Astrocyte (in vitro differentiated cells and primary cell): Measurements from ENCODE around the gene PIP4K2A. TPM values are rescaled to one million over a fixed set of nuclear protein-coding genes. Genes with fewer than 3 reads are reported as not detected.
"Not testable (repeated sequence)": the region's sequence is repeated elsewhere in the genome, so short reads cannot be mapped to it uniquely, and the experiment has no call there.

Source experiments
- DNase-seq: peaks from one replicate; pipeline ENCODE4 v3.0.0-alpha.2; 2010; ENCODE audit warnings: low read depth
- FAIRE-seq: peaks from 2 replicates; lab custom pipeline; 2011; peaks lifted over from hg19 to GRCh38; lab: Jason Lieb, UNC
- H2AFZ ChIP-seq: 2 replicates; pipeline ENCODE4 v1.6.0; 2012; ENCODE audit warnings: low read depth, low read length, inconsistent platforms
- H3K27ac ChIP-seq: 2 replicates; pipeline ENCODE4 v1.5.1; 2011; ENCODE audit warnings: low read depth, low read length, inconsistent platforms
- H3K27me3 ChIP-seq: 2 replicates; pipeline ENCODE4 v1.6.0; 2011; ENCODE audit warnings: low read length, inconsistent platforms; ENCODE audit not compliant: insufficient read depth
- H3K36me3 ChIP-seq: 2 replicates; pipeline ENCODE4 v1.5.1; 2011; ENCODE audit warnings: low read length, inconsistent platforms; ENCODE audit not compliant: insufficient read depth
- H3K4me1 ChIP-seq: 2 replicates; pipeline ENCODE4 v1.5.1; 2011; ENCODE audit warnings: low read length, inconsistent platforms; ENCODE audit not compliant: insufficient read depth
- H3K4me2 ChIP-seq: 2 replicates; pipeline ENCODE4 v1.6.0; 2012; ENCODE audit warnings: low read length, inconsistent platforms
- H3K4me3 ChIP-seq: 2 replicates; pipeline ENCODE4 v1.5.1; 2011; ENCODE audit warnings: low read depth, mild to moderate bottlenecking, low read length, inconsistent platforms; ENCODE audit not compliant: insufficient read depth
- H3K79me2 ChIP-seq: 2 replicates; pipeline ENCODE4 v1.6.0; 2012; ENCODE audit warnings: mild to moderate bottlenecking, low read length, inconsistent platforms; ENCODE audit not compliant: insufficient read depth
- H3K9ac ChIP-seq: 2 replicates; pipeline ENCODE4 v1.6.0; 2012; ENCODE audit warnings: mild to moderate bottlenecking, low read length, inconsistent platforms
- H3K9me3 ChIP-seq: 2 replicates; pipeline ENCODE4 v1.5.1; 2012; ENCODE audit warnings: low read depth, mild to moderate bottlenecking, low read length, inconsistent platforms; ENCODE audit not compliant: insufficient read depth
- H4K20me1 ChIP-seq: 2 replicates; pipeline ENCODE4 v1.6.0; 2012; ENCODE audit warnings: low read length, inconsistent platforms; ENCODE audit not compliant: insufficient read depth
- H3K27ac Mint-ChIP-seq: one replicate; pipeline ENCODE4 v1.8.0; 2021; ENCODE audit warnings: mild to moderate bottlenecking, mixed read lengths; ENCODE audit not compliant: unreplicated experiment
- H3K27me3 Mint-ChIP-seq: one replicate; pipeline ENCODE4 v1.8.0; 2021; ENCODE audit warnings: low read depth, mixed read lengths; ENCODE audit not compliant: unreplicated experiment
- H3K36me3 Mint-ChIP-seq: one replicate; pipeline ENCODE4 v1.8.0; 2021; ENCODE audit warnings: low read depth, mixed read lengths; ENCODE audit not compliant: unreplicated experiment
- H3K4me1 Mint-ChIP-seq: one replicate; pipeline ENCODE4 v1.8.0; 2021; ENCODE audit warnings: low read depth, mixed read lengths; ENCODE audit not compliant: unreplicated experiment
- H3K4me3 Mint-ChIP-seq: one replicate; pipeline ENCODE4 v1.8.0; 2021; ENCODE audit warnings: mild to moderate bottlenecking, moderate library complexity, mixed read lengths; ENCODE audit not compliant: unreplicated experiment
- H3K9me3 Mint-ChIP-seq: one replicate; pipeline ENCODE4 v1.8.0; 2021; ENCODE audit warnings: mild to moderate bottlenecking, mixed read lengths; ENCODE audit not compliant: unreplicated experiment
- CTCF ChIP-seq: IDR thresholded peaks from 2 replicates; pipeline ENCODE4 v1.5.1; 2011; ENCODE audit warnings: low read depth, mild to moderate bottlenecking, inconsistent platforms, low read length, moderate library complexity; ENCODE audit not compliant: insufficient read depth
- EZH2 ChIP-seq: IDR thresholded peaks from 2 replicates; pipeline ENCODE4 v1.6.1; 2012; ENCODE audit warnings: mild to moderate bottlenecking, low read length, inconsistent platforms; ENCODE audit not compliant: insufficient read depth
- total RNA-seq: library from RNA; stranded (reverse); gene quantifications from 2 replicates; pipeline ENCODE4 v1.2.1, GENCODE V29; 2021

The PIP4K2A gene
- total RNA-seq, 1 donor from 2014 or later: 36.8 TPM

- not testable (repeated sequence) for H3K27me3 ChIP-seq, H3K36me3 ChIP-seq, H3K9ac ChIP-seq, DNase-seq, H3K4me3 Mint-ChIP-seq, FAIRE-seq, H3K27ac ChIP-seq, H3K4me1 ChIP-seq, H3K27me3 Mint-ChIP-seq, H3K79me2 ChIP-seq, H4K20me1 ChIP-seq, H3K4me1 Mint-ChIP-seq, H3K27ac Mint-ChIP-seq, H3K9me3 ChIP-seq, H2AFZ ChIP-seq, H3K36me3 Mint-ChIP-seq, H3K4me3 ChIP-seq, H3K4me2 ChIP-seq
- H3K9me3 Mint-ChIP-seq: peaks cover 20% of the 10 kb centered on the region
Measured at GRCh38 chr10:22512015-22512414, 202.4 kb downstream of the PIP4K2A start.

GRCh38 chr10:22508214-22508613 is 206.2 kb downstream of the PIP4K2A start:
- not testable (repeated sequence) for H3K36me3 Mint-ChIP-seq, H3K79me2 ChIP-seq, H3K4me1 ChIP-seq, H3K4me3 Mint-ChIP-seq, H3K36me3 ChIP-seq, DNase-seq, H3K9me3 ChIP-seq, H3K9ac ChIP-seq, H2AFZ ChIP-seq, H3K27ac ChIP-seq, H3K4me2 ChIP-seq, H3K27me3 ChIP-seq, H3K4me3 ChIP-seq, H3K4me1 Mint-ChIP-seq, H3K27ac Mint-ChIP-seq, H4K20me1 ChIP-seq, FAIRE-seq
- Mint-ChIP-seq H3K27me3 (peaks cover 12% of the 10 kb centered on the region), H3K9me3 (peaks cover 14% of the 10 kb centered on the region)

- no peaks in the 10 kb centered on the region for H3K36me3 Mint-ChIP-seq
- peaks cover 12% of the 10 kb centered on the region for H3K27me3 Mint-ChIP-seq
- H3K4me3 ChIP-seq: no peak overlapping the region
- no peak overlapping the region for H3K27ac Mint-ChIP-seq
- no peak overlapping the region for H3K27ac ChIP-seq
- H3K9ac ChIP-seq: no peak overlapping the region
- H3K4me3 Mint-ChIP-seq: no peak overlapping the region
- H3K4me2 ChIP-seq: no peak overlapping the region
- no peaks in the 10 kb centered on the region for H3K79me2 ChIP-seq
- no peak for TF ChIP-seq CTCF
- no peak for TF ChIP-seq EZH2
- H4K20me1 ChIP-seq: no peaks in the 10 kb centered on the region
- no peak overlapping the region for H2AFZ ChIP-seq
- peaks cover 5% of the 10 kb centered on the region for H3K9me3 Mint-ChIP-seq
- no peaks in the 10 kb centered on the region for H3K36me3 ChIP-seq
- FAIRE-seq (no peak), DNase-seq (no peak)
- no peaks in the 10 kb centered on the region for H3K9me3 ChIP-seq
- no peaks in the 10 kb centered on the region for H3K4me1 ChIP-seq
- peaks cover 6% of the 10 kb centered on the region for H3K27me3 ChIP-seq
- H3K4me1 Mint-ChIP-seq: no peaks in the 10 kb centered on the region
Measured at GRCh38 chr10:22505911-22506685, 208.3 kb downstream of the PIP4K2A start.
